C4-2B (cell line): ENCODE measurements around the gene COL23A1.

ENCODE experiments used
- CTCF ChIP-seq: fragments of 450-650 bp; conservative IDR thresholded peaks from 2 replicates; pipeline ENCODE4 v1.5.1; 2017; ENCODE audit warnings: mild to moderate bottlenecking
- ZFX ChIP-seq: fragments of 450-650 bp; IDR thresholded peaks from 2 replicates; pipeline ENCODE4 v1.6.1; 2017

- TF ChIP-seq CTCF (no peak), ZFX (no peak)
Observed at GRCh38 chr5:178207183-178207916, 382.8 kb downstream of the COL23A1 start.
